Stimulated activated effector memory CD8-positive, alpha-beta T cell treated with anti-CD3 and anti-CD28 coated beads, Interleukin-12 subunit alpha, Interleukin-12 subunit beta, amount 100 ng/mL, for 72 hours (primary cell): ENCODE measurements around the gene TAS1R3.
A peak's percentile ranks its signal among the peaks of the same experiment; 100 is the strongest.
"Not testable (repeated sequence)": the region's sequence is repeated elsewhere in the genome, so short reads cannot be mapped to it uniquely, and the experiment has no call there.

Experiments used
- ATAC-seq: fragments of 150-1000 bp; cut with Tn5 transposase; 2 replicates; pipeline ENCODE4 v1.10.0; 2021
- DNase-seq, 2 donors: peaks; one replicate each; pipeline ENCODE4 v3.0.0; 2021 to 2022; ENCODE audit warnings: low spot score in 2 of 2
- H3K27ac Mint-ChIP-seq: one replicate; pipeline ENCODE4 v1.8.0; 2022; ENCODE audit warnings: mild to moderate bottlenecking, mixed read lengths
- H3K36me3 Mint-ChIP-seq: one replicate; pipeline ENCODE4 v1.8.0; 2022; ENCODE audit warnings: mild to moderate bottlenecking, mixed read lengths
- H3K4me1 Mint-ChIP-seq: one replicate; pipeline ENCODE4 v1.8.0; 2022; ENCODE audit warnings: mixed read lengths
- H3K4me3 Mint-ChIP-seq: one replicate; pipeline ENCODE4 v1.8.0; 2022; ENCODE audit warnings: mild to moderate bottlenecking, mixed read lengths
- H3K9me3 Mint-ChIP-seq: one replicate; pipeline ENCODE4 v1.8.0; 2022; ENCODE audit warnings: mixed read lengths

The TAS1R3 gene

GRCh38 chr1:1357871-1358432 lies 26.9 kb downstream of the TAS1R3 start:
- no peaks in the 10 kb centered on the region for H3K9me3 Mint-ChIP-seq
- H3K4me1 Mint-ChIP-seq = peaks cover 5% of the 10 kb centered on the region
- H3K4me3 Mint-ChIP-seq = no peak overlapping the region
- DNase-seq = no peak
- ATAC-seq = no peak
- H3K27ac Mint-ChIP-seq = no peak overlapping the region
- H3K36me3 Mint-ChIP-seq = no peaks in the 10 kb centered on the region

GRCh38 chr1:1358433-1359271 lies 27.6 kb downstream of the TAS1R3 start, which contains the start of gene MXRA8:
Gene MXRA8, minus strand, starts transcription at chr1:1358555. Its CDS starts 51 bp downstream, at chr1:1358504.
- Mint-ChIP-seq H3K27ac (no peak within 1 kb of the TSS), H3K4me3 (no peak within 1 kb of the TSS), H3K36me3 (no peaks in the 10 kb centered on the region), H3K4me1 (peaks cover 5% of the 10 kb centered on the region), H3K9me3 (no peaks in the 10 kb centered on the region)
- ATAC-seq = no peak
- DNase-seq = no peak

GRCh38 chr1:1359308-1359663 lies 28.2 kb downstream of the TAS1R3 start:
- no peak overlapping the region for H3K4me3 Mint-ChIP-seq

GRCh38 chr1:1359664-1360468 lies 28.8 kb downstream of the TAS1R3 start:
- Mint-ChIP-seq H3K9me3 (no peaks in the 10 kb centered on the region), H3K36me3 (no peaks in the 10 kb centered on the region), H3K4me1 (peaks cover 5% of the 10 kb centered on the region), H3K27ac (no peak overlapping the region), H3K4me3 (no peak overlapping the region)
- DNase-seq = no peak
- ATAC-seq = no peak

More at GRCh38 chr1:1359308-1359663, 28.2 kb downstream of the TAS1R3 start:
- Mint-ChIP-seq H3K9me3 (no peaks in the 10 kb centered on the region), H3K27ac (no peak overlapping the region), H3K36me3 (no peaks in the 10 kb centered on the region), H3K4me1 (peaks cover 5% of the 10 kb centered on the region)
- ATAC-seq (peak; percentile 27), DNase-seq (no peak)

- peaks cover 5% of the 10 kb centered on the region for H3K4me1 Mint-ChIP-seq
- H3K4me3 Mint-ChIP-seq = no peak overlapping the region
- H3K36me3 Mint-ChIP-seq = no peaks in the 10 kb centered on the region
- H3K9me3 Mint-ChIP-seq = no peaks in the 10 kb centered on the region
- DNase-seq (no peak), ATAC-seq (no peak)
- H3K27ac Mint-ChIP-seq = no peak overlapping the region
Observed at GRCh38 chr1:1360506-1361169, 29.6 kb downstream of the TAS1R3 start.

GRCh38 chr1:1361233-1361981 lies 30.3 kb downstream of the TAS1R3 start:
- DNase-seq = no peak
- Mint-ChIP-seq H3K27ac (no peak overlapping the region), H3K9me3 (no peaks in the 10 kb centered on the region), H3K4me1 (peaks cover 5% of the 10 kb centered on the region), H3K4me3 (no peak overlapping the region), H3K36me3 (no peaks in the 10 kb centered on the region)
- ATAC-seq = no peak

- ATAC-seq = no peak
- no peaks in the 10 kb centered on the region for H3K9me3 Mint-ChIP-seq
- no peak for DNase-seq
- H3K4me1 Mint-ChIP-seq = peaks cover 5% of the 10 kb centered on the region
- no peak overlapping the region for H3K27ac Mint-ChIP-seq
- H3K36me3 Mint-ChIP-seq = no peaks in the 10 kb centered on the region
- no peak overlapping the region for H3K4me3 Mint-ChIP-seq
Observed at GRCh38 chr1:1361982-1362423, 30.9 kb downstream of the TAS1R3 start.

GRCh38 chr1:1364266-1364665 lies 33.2 kb downstream of the TAS1R3 start:
- H3K9me3 Mint-ChIP-seq = no peaks in the 10 kb centered on the region
- H3K27ac Mint-ChIP-seq = no peak overlapping the region
- no peak for DNase-seq

GRCh38 chr1:1365875-1366698 lies 35.0 kb downstream of the TAS1R3 start:
- Mint-ChIP-seq H3K4me1 (no peaks in the 10 kb centered on the region), H3K27ac (no peak overlapping the region), H3K9me3 (no peaks in the 10 kb centered on the region), H3K4me3 (no peak overlapping the region), H3K36me3 (no peaks in the 10 kb centered on the region)
- no peak for ATAC-seq
- DNase-seq = no peak

More at GRCh38 chr1:1364266-1364665, 33.2 kb downstream of the TAS1R3 start:
- no peaks in the 10 kb centered on the region for H3K4me1 Mint-ChIP-seq
- H3K4me3 Mint-ChIP-seq = no peak overlapping the region
- no peak for ATAC-seq
- H3K36me3 Mint-ChIP-seq = no peaks in the 10 kb centered on the region

GRCh38 chr1:1366699-1367066 lies 35.6 kb downstream of the TAS1R3 start:
- no peaks in the 10 kb centered on the region for H3K4me1 Mint-ChIP-seq
- no peak for ATAC-seq
- no peaks in the 10 kb centered on the region for H3K9me3 Mint-ChIP-seq
- H3K36me3 Mint-ChIP-seq = no peaks in the 10 kb centered on the region
- H3K4me3 Mint-ChIP-seq = no peak overlapping the region
- DNase-seq = no peak
- H3K27ac Mint-ChIP-seq = no peak overlapping the region

GRCh38 chr1:1367315-1367714 lies 36.2 kb downstream of the TAS1R3 start:
- no peak overlapping the region for H3K4me3 Mint-ChIP-seq
- H3K4me1 Mint-ChIP-seq = peaks cover 5% of the 10 kb centered on the region
- DNase-seq (no peak), ATAC-seq (no peak)
- H3K36me3 Mint-ChIP-seq = peaks cover 5% of the 10 kb centered on the region
- H3K27ac Mint-ChIP-seq = no peak overlapping the region
- H3K9me3 Mint-ChIP-seq = no peaks in the 10 kb centered on the region

- not testable (repeated sequence) for ATAC-seq, DNase-seq, H3K36me3 Mint-ChIP-seq, H3K27ac Mint-ChIP-seq, H3K4me3 Mint-ChIP-seq, H3K9me3 Mint-ChIP-seq
- peaks cover 13% of the 10 kb centered on the region for H3K4me1 Mint-ChIP-seq
Observed at GRCh38 chr1:1370094-1370493, 39.0 kb downstream of the TAS1R3 start.

GRCh38 chr1:1370771-1371300 lies 39.8 kb downstream of the TAS1R3 start:
- ATAC-seq = no peak
- Mint-ChIP-seq H3K4me3 (peak overlapping the region; percentile 29), H3K27ac (no peak overlapping the region), H3K36me3 (peaks cover 13% of the 10 kb centered on the region), H3K9me3 (no peaks in the 10 kb centered on the region), H3K4me1 (peaks cover 13% of the 10 kb centered on the region)
- DNase-seq = no peak

GRCh38 chr1:1371364-1371745 lies 40.3 kb downstream of the TAS1R3 start:
- H3K9me3 Mint-ChIP-seq = no peaks in the 10 kb centered on the region

More at GRCh38 chr1:1371364-1371745, 40.3 kb downstream of the TAS1R3 start:
- ATAC-seq = peak; percentile 14
- peak overlapping the region; percentile 29 for H3K4me3 Mint-ChIP-seq
- no peak for DNase-seq
- H3K27ac Mint-ChIP-seq = no peak overlapping the region
- peaks cover 16% of the 10 kb centered on the region for H3K4me1 Mint-ChIP-seq
- peaks cover 13% of the 10 kb centered on the region for H3K36me3 Mint-ChIP-seq
